OCI-LY7 (cell line): ENCODE results near the gene TPH2. TPM values are rescaled to one million over a fixed set of nuclear protein-coding genes. Genes with fewer than 3 reads are reported as not detected.

Experiments used
- BruUV-seq: library from RNA; stranded (reverse); fragments of 400-500 nt; replicated peaks from 2 replicates; lab custom pipeline; 2021; lab: Mats Ljungman, UMichigan
- CTCF ChIA-PET: fragments of 300-600 bp; sonication (Branson Sonifier 250); formaldehyde crosslinking; loops from one replicate; lab custom pipeline; 2022; ENCODE audit warnings: antibody characterized with exemption; ENCODE audit not compliant: unreplicated experiment; lab: Charles Lee
- POLR2A ChIA-PET: fragments of 300-600 bp; sonication (Branson Sonifier 250); formaldehyde crosslinking; loops from one replicate; lab custom pipeline; 2022; ENCODE audit warnings: antibody characterized with exemption; lab: Charles Lee
- DNase-seq: peaks from one replicate; pipeline ENCODE4 v3.0.0-alpha.2; 2015; ENCODE audit warnings: low spot score
- H2AFZ ChIP-seq: fragments of 200-600 bp; sonication (generic), shearing (Covaris generic); 2 replicates; pipeline ENCODE4 v1.6.1; 2014; ENCODE audit warnings: mild to moderate bottlenecking, antibody characterized with exemption, low read length, moderate library complexity
- H3K27ac ChIP-seq: fragments of 200-600 bp; sonication (generic); 2 replicates; pipeline ENCODE4 v1.5.1; 2014; ENCODE audit warnings: mixed run types, low read depth, mild to moderate bottlenecking, moderate library complexity, low read length, inconsistent platforms; ENCODE audit not compliant: poor library complexity, severe bottlenecking
- H3K36me3 ChIP-seq: fragments of 200-600 bp; sonication (generic); 2 replicates; pipeline ENCODE4 v1.6.1; 2014; ENCODE audit warnings: mild to moderate bottlenecking, antibody characterized with exemption, low read length, moderate library complexity, mixed read lengths; ENCODE audit not compliant: insufficient read depth
- H3K4me1 ChIP-seq: fragments of 200-600 bp; sonication (generic); 2 replicates; pipeline ENCODE4 v1.5.1; 2014; ENCODE audit warnings: mild to moderate bottlenecking, low read length; ENCODE audit not compliant: insufficient read depth, poor library complexity, severe bottlenecking
- H3K4me2 ChIP-seq: fragments of 200-600 bp; sonication (generic); 2 replicates; pipeline ENCODE4 v1.6.1; 2014; ENCODE audit warnings: mild to moderate bottlenecking, low read length
- H3K4me3 ChIP-seq: fragments of 200-600 bp; sonication (generic); 2 replicates; pipeline ENCODE4 v1.5.1; 2014; ENCODE audit warnings: mild to moderate bottlenecking, low read depth, low read length; ENCODE audit not compliant: poor library complexity, severe bottlenecking
- H3K79me2 ChIP-seq: fragments of 200-600 bp; sonication (generic); 2 replicates; pipeline ENCODE4 v1.6.1; 2016; ENCODE audit warnings: low read depth, mild to moderate bottlenecking, low read length, moderate library complexity, mixed read lengths; ENCODE audit not compliant: insufficient read depth
- H3K9me2 ChIP-seq: fragments of 200-600 bp; sonication (generic); 2 replicates; pipeline ENCODE4 v1.6.1; 2016; ENCODE audit warnings: mild to moderate bottlenecking, low read length, mixed read lengths; ENCODE audit not compliant: insufficient read depth
- H3K9me3 ChIP-seq: fragments of 200-600 bp; sonication (generic); 2 replicates; pipeline ENCODE4 v1.6.1; 2014; ENCODE audit warnings: mild to moderate bottlenecking, mixed run types, low read length, mixed read lengths
- H4K20me1 ChIP-seq: fragments of 200-600 bp; sonication (generic); 2 replicates; pipeline ENCODE4 v1.6.1; 2014; ENCODE audit warnings: mild to moderate bottlenecking, antibody characterized with exemption, low read length, moderate library complexity, mixed read lengths; ENCODE audit not compliant: insufficient read depth
- EZH2phosphoT487 ChIP-seq: fragments of 200-600 bp; sonication (generic); IDR thresholded peaks from 2 replicates; pipeline ENCODE4 v1.6.1; 2018; ENCODE audit warnings: low read depth, borderline replicate concordance, mild to moderate bottlenecking, mixed run types, antibody characterized with exemption, low read length, moderate library complexity, mixed read lengths
- intact Hi-C: fragments of 100-400 bp; cut with micrococcal nuclease; formaldehyde crosslinking; loops from one replicate; pipeline ENCODE4 v1.10.0; 2022; ENCODE audit not compliant: unreplicated experiment
- total RNA-seq, 2 experiments: library from RNA; depleted of rRNA in 1 of 2; stranded (reverse); fragments of >200 nt in 1 of 2; shearing (Covaris generic) in 1 of 2; gene quantifications; 2 replicates each; pipeline ENCODE4 v1.2.3, GENCODE V29; 2014 to 2022
- TF ChIP-seq, protein P1 (sequence below): fragments of 200-600 bp; sonication (generic); conservative IDR thresholded peaks from 2 replicates; pipeline ENCODE4 v1.5.1; 2014; ENCODE audit warnings: mild to moderate bottlenecking, antibody characterized with exemption, low read length, moderate library complexity, mixed read lengths

TPH2 gene
- total RNA-seq, 2 experiments from 2014 or later = not detected

DNA sequence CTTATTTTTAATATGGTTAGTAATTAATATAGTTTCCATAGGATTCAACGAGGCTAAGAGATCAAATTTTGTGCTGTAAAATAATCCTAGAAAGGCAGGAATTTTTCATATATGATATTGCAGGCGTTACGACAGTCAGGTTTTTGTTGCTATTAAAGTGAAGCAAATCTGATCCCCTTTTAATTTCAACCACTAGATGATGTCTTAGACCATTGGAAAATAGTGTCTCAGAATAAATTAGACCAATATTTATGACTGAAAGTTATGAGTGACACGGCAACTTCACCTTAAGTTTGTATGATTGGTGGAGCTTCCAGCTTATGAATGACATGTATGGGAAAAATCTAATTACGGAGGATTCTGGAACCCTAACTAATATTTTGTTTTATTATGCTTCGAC, 2.5 kb downstream of the TPH2 start:
- intact Hi-C loops = no loop called here
- H3K36me3 ChIP-seq = no peaks in the 10 kb centered on the region
- no peaks in the 10 kb centered on the region for H3K79me2 ChIP-seq
- DNase-seq = no peak
- TF ChIP-seq, protein P1, sequence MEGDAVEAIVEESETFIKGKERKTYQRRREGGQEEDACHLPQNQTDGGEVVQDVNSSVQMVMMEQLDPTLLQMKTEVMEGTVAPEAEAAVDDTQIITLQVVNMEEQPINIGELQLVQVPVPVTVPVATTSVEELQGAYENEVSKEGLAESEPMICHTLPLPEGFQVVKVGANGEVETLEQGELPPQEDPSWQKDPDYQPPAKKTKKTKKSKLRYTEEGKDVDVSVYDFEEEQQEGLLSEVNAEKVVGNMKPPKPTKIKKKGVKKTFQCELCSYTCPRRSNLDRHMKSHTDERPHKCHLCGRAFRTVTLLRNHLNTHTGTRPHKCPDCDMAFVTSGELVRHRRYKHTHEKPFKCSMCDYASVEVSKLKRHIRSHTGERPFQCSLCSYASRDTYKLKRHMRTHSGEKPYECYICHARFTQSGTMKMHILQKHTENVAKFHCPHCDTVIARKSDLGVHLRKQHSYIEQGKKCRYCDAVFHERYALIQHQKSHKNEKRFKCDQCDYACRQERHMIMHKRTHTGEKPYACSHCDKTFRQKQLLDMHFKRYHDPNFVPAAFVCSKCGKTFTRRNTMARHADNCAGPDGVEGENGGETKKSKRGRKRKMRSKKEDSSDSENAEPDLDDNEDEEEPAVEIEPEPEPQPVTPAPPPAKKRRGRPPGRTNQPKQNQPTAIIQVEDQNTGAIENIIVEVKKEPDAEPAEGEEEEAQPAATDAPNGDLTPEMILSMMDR = no peak
- no peak for TF ChIP-seq EZH2phosphoT487
- CTCF ChIA-PET = interaction anchor here (0.5 kb wide), 1 partner anchor 315 kb away, joined by 5 read pairs; no protein-coding TSS in a partner anchor
- no peaks in the 10 kb centered on the region for H3K9me3 ChIP-seq
- no peak overlapping the region for H3K4me3 ChIP-seq
- POLR2A ChIA-PET = interaction anchor here (1.5 kb wide), 1 partner anchor 17 kb away, joined by 4 read pairs; no protein-coding TSS in a partner anchor
- no peak overlapping the region for H3K27ac ChIP-seq
- no TSS peak for BruUV-seq
- H4K20me1 ChIP-seq = no peaks in the 10 kb centered on the region
- H3K9me2 ChIP-seq = no peaks in the 10 kb centered on the region
- no peak overlapping the region for H3K4me2 ChIP-seq
- no peak overlapping the region for H2AFZ ChIP-seq
- H3K4me1 ChIP-seq = no peaks in the 10 kb centered on the region

DNA sequence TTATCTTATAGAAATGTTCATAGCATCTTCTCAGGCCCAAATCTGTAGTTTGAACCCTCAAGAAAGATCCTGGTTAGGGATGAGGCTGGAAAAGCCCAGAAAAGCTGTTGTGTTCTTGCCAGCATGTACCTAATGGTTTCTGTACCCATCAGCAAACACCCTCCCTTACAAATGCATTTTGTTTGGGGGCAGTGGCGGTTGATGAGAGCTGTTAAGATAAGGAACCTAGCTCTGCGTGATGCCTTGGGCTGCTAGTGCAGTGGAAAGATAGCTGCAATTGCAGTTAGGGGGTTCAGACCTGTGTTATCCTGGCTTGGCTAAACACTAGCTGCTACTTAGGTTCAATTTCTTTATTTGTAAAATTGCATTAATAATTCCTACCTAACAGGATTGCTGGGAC, 3.6 kb downstream of the TPH2 start:
- CTCF ChIA-PET = no interaction called here
- Histone ChIP-seq H3K4me2 (no peak overlapping the region), H3K9me3 (no peaks in the 10 kb centered on the region), H3K4me1 (no peaks in the 10 kb centered on the region), H3K4me3 (no peak overlapping the region), H3K9me2 (no peaks in the 10 kb centered on the region), H2AFZ (no peak overlapping the region), H3K27ac (no peak overlapping the region), H3K36me3 (no peaks in the 10 kb centered on the region), H4K20me1 (no peaks in the 10 kb centered on the region), H3K79me2 (no peaks in the 10 kb centered on the region)
- BruUV-seq = no TSS peak
- intact Hi-C loops = no loop called here
- TF ChIP-seq EZH2phosphoT487 = no peak
- TF ChIP-seq, protein P1 = no peak
- POLR2A ChIA-PET = no interaction called here
- DNase-seq = no peak

DNA sequence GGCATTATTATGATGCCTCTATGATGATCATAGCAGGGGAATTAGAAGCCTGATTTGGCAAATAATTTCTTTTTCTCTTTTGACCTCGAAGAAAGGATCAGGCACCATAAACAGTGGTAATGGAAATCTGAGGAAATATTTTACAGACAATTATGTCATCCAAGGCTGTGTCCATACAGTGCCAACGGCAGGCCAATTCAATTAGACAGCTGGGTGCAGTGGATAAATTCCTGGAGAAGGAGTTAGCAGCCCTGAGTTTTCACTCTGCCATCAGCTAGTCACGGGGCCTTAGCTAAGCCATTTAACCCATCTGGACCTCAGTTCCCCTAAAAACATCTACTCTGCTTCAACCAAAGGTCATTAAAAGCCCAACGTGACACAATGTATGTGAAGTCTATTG, 4.1 kb downstream of the TPH2 start:
- Histone ChIP-seq H4K20me1 (no peaks in the 10 kb centered on the region), H3K9me2 (no peaks in the 10 kb centered on the region), H2AFZ (no peak overlapping the region), H3K4me3 (no peak overlapping the region), H3K79me2 (no peaks in the 10 kb centered on the region), H3K4me1 (no peaks in the 10 kb centered on the region), H3K9me3 (no peaks in the 10 kb centered on the region), H3K27ac (no peak overlapping the region), H3K36me3 (no peaks in the 10 kb centered on the region), H3K4me2 (no peak overlapping the region)
- CTCF ChIA-PET = no interaction called here
- TF ChIP-seq, protein P1 = no peak
- TF ChIP-seq EZH2phosphoT487 = no peak
- no peak for DNase-seq
- BruUV-seq = no TSS peak
- intact Hi-C loops = no loop called here
- POLR2A ChIA-PET = no interaction called here
